Activated T-cell treated with anti-CD3 and anti-CD28 coated beads, Interleukin-2, amount 50 U/mL, for 72 hours (primary cell): ENCODE data around the gene PHLDB1. TPM values are rescaled to one million over a fixed set of nuclear protein-coding genes. Genes with fewer than 3 reads are reported as not detected.
A peak's percentile ranks its signal among the peaks of the same experiment; 100 is the strongest.
"Not testable (repeated sequence)": the region's sequence is repeated elsewhere in the genome, so short reads cannot be mapped to it uniquely, and the experiment has no call there.

Experiments
- ATAC-seq, 2 donors: fragments of 150-1000 bp; cut with Tn5 transposase; replicated peaks in 1 of 2; 2 replicates each; pipeline ENCODE4 v1.10.0; 2021; ENCODE audit warnings: moderate library complexity in 2 of 2, mild to moderate bottlenecking in 1 of 2
- DNase-seq, 2 donors: peaks; one replicate each; pipeline ENCODE4 v3.0.0; 2021 to 2022; ENCODE audit warnings: mixed read lengths in 1 of 2
- H3K27ac Mint-ChIP-seq: one replicate; pipeline ENCODE4 v1.8.0; 2022; ENCODE audit warnings: mild to moderate bottlenecking, moderate library complexity, mixed read lengths
- H3K27me3 Mint-ChIP-seq: one replicate; pipeline ENCODE4 v1.8.0; 2022; ENCODE audit warnings: low read depth, mixed read lengths
- H3K36me3 Mint-ChIP-seq, 2 donors: one replicate each; pipeline ENCODE4 v1.8.0; 2022; ENCODE audit warnings: mixed read lengths in 2 of 2, mild to moderate bottlenecking in 1 of 2; ENCODE audit not compliant: insufficient read depth in 2 of 2
- H3K4me1 Mint-ChIP-seq: one replicate; pipeline ENCODE4 v1.8.0; 2022; ENCODE audit warnings: low read depth, mixed read lengths
- H3K4me3 Mint-ChIP-seq, 2 donors: one replicate each; pipeline ENCODE4 v1.8.0; 2022; ENCODE audit warnings: mild to moderate bottlenecking in 2 of 2, mixed read lengths in 2 of 2, moderate library complexity in 2 of 2
- H3K9me3 Mint-ChIP-seq, 2 donors: one replicate each; pipeline ENCODE4 v1.8.0; 2022; ENCODE audit warnings: mixed read lengths in 2 of 2
- total RNA-seq, 2 donors: library from RNA; stranded (reverse); gene quantifications; one replicate each; pipeline ENCODE4 v1.2.3, GENCODE V29; 2022

The PHLDB1 gene
- total RNA-seq, 2 donors from 2014 or later = 3.6 to 3.8 TPM

GRCh38 chr11:118682939-118683338 is 75.5 kb downstream of the PHLDB1 start:
- not testable (repeated sequence) for DNase-seq, H3K4me1 Mint-ChIP-seq, H3K9me3 Mint-ChIP-seq, ATAC-seq, H3K27ac Mint-ChIP-seq, H3K27me3 Mint-ChIP-seq, H3K36me3 Mint-ChIP-seq, H3K4me3 Mint-ChIP-seq

- DNase-seq (no peak), ATAC-seq (no peak)
- Mint-ChIP-seq H3K27me3 (no peaks in the 10 kb centered on the region), H3K27ac (no peak overlapping the region), H3K4me1 (peaks cover 5% of the 10 kb centered on the region), H3K36me3 (no peaks in the 10 kb centered on the region), H3K9me3 (no peaks in the 10 kb centered on the region), H3K4me3 (no peak overlapping the region)
Observed at GRCh38 chr11:118684187-118684586, 76.8 kb downstream of the PHLDB1 start.

- Mint-ChIP-seq H3K27ac (no peak overlapping the region), H3K4me3 (peak overlapping the region in 1 of 2 donors; percentile 44), H3K9me3 (no peaks in the 10 kb centered on the region), H3K36me3 (no peaks in the 10 kb centered on the region), H3K27me3 (no peaks in the 10 kb centered on the region), H3K4me1 (peaks cover 34% of the 10 kb centered on the region)
- ATAC-seq = no peak
- no peak for DNase-seq
Observed at GRCh38 chr11:118687906-118688305, 80.5 kb downstream of the PHLDB1 start.

- Mint-ChIP-seq H3K4me3 (peak overlapping the region; percentile 39 to 44), H3K4me1 (peaks cover 38% of the 10 kb centered on the region)
- H3K36me3 Mint-ChIP-seq, H3K9me3 Mint-ChIP-seq, DNase-seq, H3K27ac Mint-ChIP-seq, H3K27me3 Mint-ChIP-seq, ATAC-seq: not testable (repeated sequence)
Observed at GRCh38 chr11:118688339-118688738, 80.9 kb downstream of the PHLDB1 start.

GRCh38 chr11:118688851-118689502 is 81.6 kb downstream of the PHLDB1 start:
- ATAC-seq = no peak
- Mint-ChIP-seq H3K4me3 (peak overlapping the region in 1 of 2 donors; percentile 39), H3K27ac (no peak overlapping the region), H3K27me3 (no peaks in the 10 kb centered on the region), H3K9me3 (no peaks in the 10 kb centered on the region), H3K4me1 (peaks cover 44% of the 10 kb centered on the region), H3K36me3 (no peaks in the 10 kb centered on the region)
- no peak for DNase-seq

- Mint-ChIP-seq H3K27me3 (no peaks in the 10 kb centered on the region), H3K36me3 (no peaks in the 10 kb centered on the region), H3K27ac (no peak overlapping the region), H3K9me3 (no peaks in the 10 kb centered on the region), H3K4me1 (peaks cover 46% of the 10 kb centered on the region), H3K4me3 (no peak overlapping the region)
- DNase-seq (no peak), ATAC-seq (peak; percentile 15 to 17)
Observed at GRCh38 chr11:118689503-118689851, 82.1 kb downstream of the PHLDB1 start.

GRCh38 chr11:118689852-118690552 is 82.6 kb downstream of the PHLDB1 start:
- H3K4me3 Mint-ChIP-seq = peak overlapping the region; percentile 83 to 92
- ATAC-seq (peak; percentile 91 to 92), DNase-seq (peak; percentile 89 to 90)
- H3K27ac Mint-ChIP-seq = peak overlapping the region; percentile 77
- H3K36me3 Mint-ChIP-seq = no peaks in the 10 kb centered on the region
- no peaks in the 10 kb centered on the region for H3K9me3 Mint-ChIP-seq
- peaks cover 52% of the 10 kb centered on the region for H3K4me1 Mint-ChIP-seq
- H3K27me3 Mint-ChIP-seq = no peaks in the 10 kb centered on the region

- Mint-ChIP-seq H3K4me1 (peaks cover 59% of the 10 kb centered on the region), H3K9me3 (no peaks in the 10 kb centered on the region), H3K27ac (no peak overlapping the region), H3K4me3 (peak overlapping the region; percentile 34 to 83), H3K27me3 (no peaks in the 10 kb centered on the region), H3K36me3 (no peaks in the 10 kb centered on the region)
- ATAC-seq (no peak), DNase-seq (no peak)
Observed at GRCh38 chr11:118690553-118691304, 83.3 kb downstream of the PHLDB1 start.

GRCh38 chr11:118691926-118692830 is 84.8 kb downstream of the PHLDB1 start:
- ATAC-seq = peak; percentile 51
- H3K27ac Mint-ChIP-seq = no peak overlapping the region

GRCh38 chr11:118694185-118694584 is 86.8 kb downstream of the PHLDB1 start:
- no peak for DNase-seq
- H3K9me3 Mint-ChIP-seq = no peaks in the 10 kb centered on the region
- H3K4me3 Mint-ChIP-seq = no peak overlapping the region
- H3K27ac Mint-ChIP-seq = no peak overlapping the region
- no peaks in the 10 kb centered on the region for H3K36me3 Mint-ChIP-seq
- peaks cover 79% of the 10 kb centered on the region for H3K4me1 Mint-ChIP-seq
- H3K27me3 Mint-ChIP-seq = no peaks in the 10 kb centered on the region
- ATAC-seq = no peak

More at GRCh38 chr11:118691926-118692830, 84.8 kb downstream of the PHLDB1 start:
- Mint-ChIP-seq H3K4me1 (peaks cover 73% of the 10 kb centered on the region), H3K4me3 (peak overlapping the region; percentile 29 to 54), H3K27me3 (no peaks in the 10 kb centered on the region), H3K9me3 (no peaks in the 10 kb centered on the region), H3K36me3 (no peaks in the 10 kb centered on the region)
- DNase-seq = peak; percentile 60 to 75

- Mint-ChIP-seq H3K9me3 (no peaks in the 10 kb centered on the region), H3K36me3 (peaks cover 2 to 3% of the 10 kb centered on the region in 2 donors), H3K27ac (no peak overlapping the region), H3K4me1 (peaks cover 85% of the 10 kb centered on the region), H3K27me3 (no peaks in the 10 kb centered on the region), H3K4me3 (no peak overlapping the region)
- ATAC-seq = no peak
- no peak for DNase-seq
Observed at GRCh38 chr11:118694771-118695170, 87.4 kb downstream of the PHLDB1 start.

GRCh38 chr11:118696673-118697226 is 89.3 kb downstream of the PHLDB1 start:
- DNase-seq (no peak), ATAC-seq (no peak)
- Mint-ChIP-seq H3K9me3 (peaks cover 3% of the 10 kb centered on the region in 2 donors), H3K4me3 (no peak overlapping the region), H3K4me1 (peaks cover 74% of the 10 kb centered on the region), H3K27ac (no peak overlapping the region), H3K36me3 (peaks cover 7 to 12% of the 10 kb centered on the region in 2 donors), H3K27me3 (no peaks in the 10 kb centered on the region)
